ENCODE measurements around the gene COL12A1. TPM values are rescaled to one million over a fixed set of nuclear protein-coding genes. Genes with fewer than 3 reads are reported as not detected.

The COL12A1 gene
- total and polyA plus RNA-seq, 2 experiments from 2014 or later = 0.39 to 6.3 TPM

- ATAC-seq = peak; percentile 48
- no peaks in the 10 kb centered on the region; the same call in 1 of the 2 replicates for H3F3A ChIP-seq (replicated peaks; ENCODE audit: low read depth)
- H3K4me1 Mint-ChIP-seq = peaks cover 55% of the 10 kb centered on the region
- TF ChIP-seq CREB1 (CRISPR knock-in tag; IDR thresholded peaks at IDR 0.05; ENCODE audit: low read depth) (no peak), EZH2phosphoT487 (IDR thresholded peaks at IDR 0.05; ENCODE audit: unreplicated experiment) (peak; percentile 25), ZNF114 (CRISPR knock-in tag; IDR thresholded peaks at IDR 0.05) (no peak), NANOG (IDR thresholded peaks at IDR 0.05; ENCODE audit: borderline replicate concordance) (no peak), STAT1 (IDR thresholded peaks at IDR 0.05; ENCODE audit: unreplicated experiment) (no peak), REST (IDR thresholded peaks at IDR 0.05; ENCODE audit: unreplicated experiment) (no peak), ETS1 (IDR thresholded peaks at IDR 0.05) (no peak), ZNF331 (CRISPR knock-in tag; IDR thresholded peaks at IDR 0.05; ENCODE audit: low read depth) (no peak), EZH2 (IDR thresholded peaks at IDR 0.05; ENCODE audit: low read depth, unreplicated experiment) (peak; percentile 59), JUNB (IDR thresholded peaks at IDR 0.05; ENCODE audit: unreplicated experiment) (no peak), ZNF462 (CRISPR knock-in tag; IDR thresholded peaks at IDR 0.05) (no peak), CTCF (conservative IDR thresholded peaks at IDR 0.05; ENCODE audit: low read depth in 2 of 2) (peak; percentile 96 to 97)
- no peak overlapping the region for H3K27ac ChIP-seq (ENCODE audit: low read depth)
- peak overlapping the region; percentile 98 for H3K4me2 ChIP-seq
- DNase-seq (ENCODE audit: low spot score) = peak; percentile 95
- no peaks in the 10 kb centered on the region; the same call in 2 of the 3 replicates for H3K9me3 Mint-ChIP-seq
- H3K9me2 ChIP-seq (ENCODE audit: insufficient read depth) = no peaks in the 10 kb centered on the region
- peak overlapping the region; percentile 80 for H3K4me3 ChIP-seq
- no peak overlapping the region for H3K27ac Mint-ChIP-seq
- H3K27me3 Mint-ChIP-seq (ENCODE audit: insufficient read depth, low read depth, poor library complexity) = peaks cover 56% of the 10 kb centered on the region
- H2AFZ ChIP-seq = peak overlapping the region; percentile 99
- no peaks in the 10 kb centered on the region for H3K36me3 Mint-ChIP-seq (ENCODE audit: low read depth)
- peak overlapping the region; percentile 78 for H3K4me3 Mint-ChIP-seq
- no peaks in the 10 kb centered on the region for H4K20me1 ChIP-seq (replicated peaks; ENCODE audit: insufficient read depth)
- H3K36me3 ChIP-seq (ENCODE audit: insufficient read depth) = no peaks in the 10 kb centered on the region
- peaks cover 45% of the 10 kb centered on the region for H3K4me1 ChIP-seq (ENCODE audit: insufficient read depth)
- peaks cover 61% of the 10 kb centered on the region for H3K27me3 ChIP-seq (ENCODE audit: insufficient read depth)
- H3K79me2 ChIP-seq (replicated peaks; ENCODE audit: insufficient read depth) = no peaks in the 10 kb centered on the region
These were observed 2.7 kb upstream of the COL12A1 start for GRCh38 chr6:75208298-75209183.
